PC-3 (cell line): ENCODE measurements around the gene PAX5. TPM values are rescaled to one million over a fixed set of nuclear protein-coding genes. Genes with fewer than 3 reads are reported as not detected.

Experiments
- ATAC-seq: fragments of 200-7000 bp; cut with Tn5 transposase; 2 replicates; pipeline ENCODE4 v1.9.1; 2020; ENCODE audit warnings: mild to moderate bottlenecking, moderate library complexity
- BruUV-seq: library from RNA; stranded (reverse); fragments of 400-500 nt; replicated peaks from 2 replicates; lab custom pipeline; 2021; lab: Mats Ljungman, UMichigan
- CTCF ChIA-PET: fragments of 300-600 bp; sonication (Branson Sonifier 250); formaldehyde crosslinking; loops from one replicate; lab custom pipeline; 2022; ENCODE audit warnings: antibody characterized with exemption; lab: Charles Lee
- POLR2A ChIA-PET: fragments of 300-600 bp; sonication (Branson Sonifier 250); formaldehyde crosslinking; loops from one replicate; lab custom pipeline; 2022; ENCODE audit warnings: antibody characterized with exemption; ENCODE audit not compliant: unreplicated experiment; lab: Charles Lee
- DNase-seq: peaks from one replicate; pipeline ENCODE4 v3.0.0-alpha.2; 2015
- H2AFZ ChIP-seq: fragments of 300-600 bp; sonication (generic); 2 replicates; pipeline ENCODE4 v1.6.0; 2016; ENCODE audit warnings: antibody characterized with exemption, low read length
- H3F3A ChIP-seq: fragments of 300-600 bp; sonication (generic); one replicate; pipeline ENCODE4 v1.6.0; 2017; ENCODE audit warnings: antibody characterized with exemption, low read length, control low read depth, mild to moderate bottlenecking; ENCODE audit not compliant: unreplicated experiment
- H3K27ac ChIP-seq: fragments of 300-600 bp; sonication (generic); 2 replicates; pipeline ENCODE4 v1.5.1; 2016; ENCODE audit warnings: mild to moderate bottlenecking, low read length
- H3K27me3 ChIP-seq: fragments of 300-600 bp; sonication (generic); 2 replicates; pipeline ENCODE4 v1.6.1; 2016; ENCODE audit warnings: low read length, mixed read lengths
- H3K36me3 ChIP-seq: fragments of 300-600 bp; sonication (generic); 2 replicates; pipeline ENCODE4 v1.6.1; 2016; ENCODE audit warnings: low read depth, mixed run types, low read length, mixed read lengths
- H3K4me1 ChIP-seq: fragments of 300-600 bp; sonication (generic); 2 replicates; pipeline ENCODE4 v1.5.1; 2016; ENCODE audit warnings: low read length; ENCODE audit not compliant: insufficient read depth
- H3K4me2 ChIP-seq: fragments of 300-600 bp; sonication (generic); 2 replicates; pipeline ENCODE4 v1.6.0; 2016; ENCODE audit warnings: low read length
- H3K4me3 ChIP-seq: fragments of 300-600 bp; sonication (generic); 2 replicates; pipeline ENCODE4 v1.5.1; 2016; ENCODE audit warnings: mild to moderate bottlenecking, low read length, mixed read lengths
- H3K79me2 ChIP-seq: fragments of 300-600 bp; sonication (generic); 2 replicates; pipeline ENCODE4 v1.6.1; 2017; ENCODE audit warnings: low read length, mixed read lengths
- H3K9ac ChIP-seq: fragments of 300-600 bp; sonication (generic); 2 replicates; pipeline ENCODE4 v1.6.0; 2016; ENCODE audit warnings: mild to moderate bottlenecking, low read length
- H3K9me2 ChIP-seq: fragments of 300-600 bp; sonication (generic); replicated peaks from 2 replicates; pipeline ENCODE4 v1.6.1; 2016; ENCODE audit warnings: mixed run types, low read length, mixed read lengths
- H3K9me3 ChIP-seq: fragments of 300-600 bp; sonication (generic); 2 replicates; pipeline ENCODE4 v1.6.1; 2016; ENCODE audit warnings: low read length, mixed read lengths
- H4K20me1 ChIP-seq: fragments of 300-600 bp; sonication (generic); 2 replicates; pipeline ENCODE4 v1.6.1; 2016; ENCODE audit warnings: low read length, mixed read lengths
- EZH2 ChIP-seq: fragments of 300-600 bp; sonication (generic); IDR thresholded peaks from one replicate; pipeline ENCODE4 v1.6.1; 2017; ENCODE audit warnings: antibody characterized with exemption, mild to moderate bottlenecking, low read length; ENCODE audit not compliant: unreplicated experiment
- EZH2phosphoT487 ChIP-seq: fragments of 300-600 bp; sonication (generic); IDR thresholded peaks from 2 replicates; pipeline ENCODE4 v1.6.1; 2018; ENCODE audit warnings: mild to moderate bottlenecking, antibody characterized with exemption, low read length, borderline replicate concordance
- intact Hi-C: fragments of 100-400 bp; cut with micrococcal nuclease; formaldehyde crosslinking; loops from 2 replicates; pipeline ENCODE4 v1.9.0; 2023
- total RNA-seq: library from RNA; depleted of rRNA; stranded (reverse); fragments of >200 nt; gene quantifications from 2 replicates; pipeline ENCODE4 v1.2.3, GENCODE V29; 2014
- TF ChIP-seq, protein P1 (sequence below): fragments of 300-600 bp; sonication (generic); conservative IDR thresholded peaks from 2 replicates; pipeline ENCODE4 v1.5.1; 2017; ENCODE audit warnings: antibody characterized with exemption, low read depth, mild to moderate bottlenecking, low read length

PAX5 gene
- total RNA-seq, 1 experiment from 2014 or later = not detected

- ATAC-seq (no peak), DNase-seq (no peak)
- no peaks in the 10 kb centered on the region for H3K36me3 ChIP-seq
- H2AFZ ChIP-seq = no peak overlapping the region
- ChIA-PET POLR2A (no interaction called here), CTCF (no interaction called here)
- TF ChIP-seq EZH2 (no peak), EZH2phosphoT487 (no peak)
- TF ChIP-seq, protein P1, sequence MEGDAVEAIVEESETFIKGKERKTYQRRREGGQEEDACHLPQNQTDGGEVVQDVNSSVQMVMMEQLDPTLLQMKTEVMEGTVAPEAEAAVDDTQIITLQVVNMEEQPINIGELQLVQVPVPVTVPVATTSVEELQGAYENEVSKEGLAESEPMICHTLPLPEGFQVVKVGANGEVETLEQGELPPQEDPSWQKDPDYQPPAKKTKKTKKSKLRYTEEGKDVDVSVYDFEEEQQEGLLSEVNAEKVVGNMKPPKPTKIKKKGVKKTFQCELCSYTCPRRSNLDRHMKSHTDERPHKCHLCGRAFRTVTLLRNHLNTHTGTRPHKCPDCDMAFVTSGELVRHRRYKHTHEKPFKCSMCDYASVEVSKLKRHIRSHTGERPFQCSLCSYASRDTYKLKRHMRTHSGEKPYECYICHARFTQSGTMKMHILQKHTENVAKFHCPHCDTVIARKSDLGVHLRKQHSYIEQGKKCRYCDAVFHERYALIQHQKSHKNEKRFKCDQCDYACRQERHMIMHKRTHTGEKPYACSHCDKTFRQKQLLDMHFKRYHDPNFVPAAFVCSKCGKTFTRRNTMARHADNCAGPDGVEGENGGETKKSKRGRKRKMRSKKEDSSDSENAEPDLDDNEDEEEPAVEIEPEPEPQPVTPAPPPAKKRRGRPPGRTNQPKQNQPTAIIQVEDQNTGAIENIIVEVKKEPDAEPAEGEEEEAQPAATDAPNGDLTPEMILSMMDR = no peak
- no peaks in the 10 kb centered on the region for H3K79me2 ChIP-seq
- H3K9me2 ChIP-seq = no peaks in the 10 kb centered on the region
- H3K4me3 ChIP-seq = no peak overlapping the region
- no peaks in the 10 kb centered on the region for H3K4me1 ChIP-seq
- peaks cover 28% of the 10 kb centered on the region for H3K27me3 ChIP-seq
- BruUV-seq = no TSS peak
- no peak overlapping the region for H3K27ac ChIP-seq
- intact Hi-C loops = no loop called here
- no peaks in the 10 kb centered on the region for H3F3A ChIP-seq
- H3K9me3 ChIP-seq = no peaks in the 10 kb centered on the region
- no peak overlapping the region for H3K4me2 ChIP-seq
- H3K9ac ChIP-seq = no peak overlapping the region
- no peaks in the 10 kb centered on the region for H4K20me1 ChIP-seq
Observed at GRCh38 chr9:36823934-36824333, 210.1 kb downstream of the PAX5 start.

GRCh38 chr9:36823466-36823865 lies 210.6 kb downstream of the PAX5 start:
- intact Hi-C loops = no loop called here
- H3K9me3 ChIP-seq = no peaks in the 10 kb centered on the region
- H3K4me2 ChIP-seq = no peak overlapping the region
- no peaks in the 10 kb centered on the region for H3K79me2 ChIP-seq
- ATAC-seq (no peak), DNase-seq (no peak)
- ChIA-PET POLR2A (no interaction called here), CTCF (no interaction called here)
- no peak overlapping the region for H2AFZ ChIP-seq
- no peaks in the 10 kb centered on the region for H4K20me1 ChIP-seq
- no peak overlapping the region for H3K27ac ChIP-seq
- no peak overlapping the region for H3K4me3 ChIP-seq
- no peaks in the 10 kb centered on the region for H3K9me2 ChIP-seq
- no TSS peak for BruUV-seq
- no peaks in the 10 kb centered on the region for H3F3A ChIP-seq
- no peaks in the 10 kb centered on the region for H3K4me1 ChIP-seq
- H3K9ac ChIP-seq = no peak overlapping the region
- H3K36me3 ChIP-seq = no peaks in the 10 kb centered on the region
- peaks cover 28% of the 10 kb centered on the region for H3K27me3 ChIP-seq
- no peak for TF ChIP-seq EZH2phosphoT487
- TF ChIP-seq, protein P1 = no peak
- no peak for TF ChIP-seq EZH2

- ATAC-seq = no peak
- Histone ChIP-seq H3K79me2 (no peaks in the 10 kb centered on the region), H4K20me1 (no peaks in the 10 kb centered on the region), H3K9me3 (no peaks in the 10 kb centered on the region), H2AFZ (no peak overlapping the region), H3K36me3 (no peaks in the 10 kb centered on the region), H3K27me3 (peaks cover 33% of the 10 kb centered on the region), H3K9me2 (no peaks in the 10 kb centered on the region), H3K4me2 (no peak overlapping the region), H3K4me3 (no peak overlapping the region), H3K27ac (no peak overlapping the region), H3K4me1 (no peaks in the 10 kb centered on the region), H3F3A (no peaks in the 10 kb centered on the region), H3K9ac (no peak overlapping the region)
- intact Hi-C loops = no loop called here
- BruUV-seq = no TSS peak
- ChIA-PET CTCF (no interaction called here), POLR2A (no interaction called here)
- DNase-seq = no peak
- TF ChIP-seq EZH2 = no peak
- TF ChIP-seq, protein P1 = no peak
- no peak for TF ChIP-seq EZH2phosphoT487
Observed at GRCh38 chr9:36822201-36822600, 211.9 kb downstream of the PAX5 start.
